HEK293T (cell line): Measurements from ENCODE around the gene KRTAP10-5.

Experiments
- ARNT ChIP-seq: fragments of 450-650 bp; IDR thresholded peaks from 2 replicates; pipeline ENCODE4 v1.6.1; 2017; ENCODE audit warnings: mild to moderate bottlenecking
- CTBP1 ChIP-seq: fragments of 450-650 bp; IDR thresholded peaks from 2 replicates; pipeline ENCODE4 v1.6.1; 2016; ENCODE audit warnings: borderline replicate concordance
- ELF4 ChIP-seq: fragments of 450-650 bp; IDR thresholded peaks from 2 replicates; pipeline ENCODE4 v1.6.1; 2017; ENCODE audit warnings: antibody characterized with exemption
- FOXA1 ChIP-seq: fragments of 450-650 bp; IDR thresholded peaks from 2 replicates; pipeline ENCODE4 v1.6.1; 2016; ENCODE audit warnings: mild to moderate bottlenecking
- FOXK2 ChIP-seq: fragments of 450-650 bp; IDR thresholded peaks from 2 replicates; pipeline ENCODE4 v1.6.1; 2016; ENCODE audit warnings: mild to moderate bottlenecking
- FOXM1 ChIP-seq: fragments of 450-650 bp; IDR thresholded peaks from 2 replicates; pipeline ENCODE4 v1.6.1; 2017; ENCODE audit warnings: mild to moderate bottlenecking, borderline replicate concordance
- HDGF ChIP-seq: fragments of 450-650 bp; IDR thresholded peaks from 2 replicates; pipeline ENCODE4 v1.6.1; 2017; ENCODE audit warnings: antibody characterized with exemption, borderline replicate concordance
- NFRKB ChIP-seq: fragments of 450-650 bp; IDR thresholded peaks from 2 replicates; pipeline ENCODE4 v1.6.1; 2016; ENCODE audit warnings: mild to moderate bottlenecking, moderate library complexity
- SP1 ChIP-seq: fragments of 450-650 bp; IDR thresholded peaks from 2 replicates; pipeline ENCODE4 v1.6.1; 2017
- SUZ12 ChIP-seq: fragments of 450-650 bp; IDR thresholded peaks from 2 replicates; pipeline ENCODE4 v1.6.1; 2016; ENCODE audit warnings: mild to moderate bottlenecking
- ZNF384 ChIP-seq: fragments of 450-650 bp; IDR thresholded peaks from 2 replicates; pipeline ENCODE4 v1.6.1; 2016
- TF ChIP-seq, protein P1 (sequence below): fragments of 450-650 bp; IDR thresholded peaks from 2 replicates; pipeline ENCODE4 v1.6.1; 2016

DNA sequence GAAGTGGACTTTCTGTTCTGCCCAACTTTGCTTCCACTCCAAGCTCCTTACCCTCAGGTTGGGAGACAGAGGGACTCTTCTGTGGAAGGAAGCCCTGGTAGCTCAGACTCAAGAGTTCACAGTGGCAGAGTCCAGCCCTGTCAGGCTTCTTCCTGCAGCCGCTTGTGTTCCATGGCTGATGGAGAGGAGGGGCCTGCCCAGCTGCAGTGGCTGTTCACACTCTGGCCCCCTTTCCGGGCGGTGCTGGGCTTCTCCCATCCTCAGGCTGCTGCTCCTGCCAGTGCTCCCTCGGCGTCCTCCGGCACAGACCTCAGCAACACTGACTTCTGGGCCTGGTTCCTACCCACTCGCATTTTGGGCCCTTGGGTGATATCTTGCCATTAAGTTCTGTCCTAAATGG lies 44.4 kb downstream of the KRTAP10-5 start:
- no peak for TF ChIP-seq ELF4
- no peak for TF ChIP-seq HDGF
- no peak for TF ChIP-seq ZNF384
- TF ChIP-seq NFRKB: no peak
- no peak for TF ChIP-seq FOXM1
- TF ChIP-seq SUZ12: no peak
- no peak for TF ChIP-seq CTBP1
- no peak for TF ChIP-seq SP1
- no peak for TF ChIP-seq ARNT
- no peak for TF ChIP-seq FOXA1
- TF ChIP-seq, protein P1, sequence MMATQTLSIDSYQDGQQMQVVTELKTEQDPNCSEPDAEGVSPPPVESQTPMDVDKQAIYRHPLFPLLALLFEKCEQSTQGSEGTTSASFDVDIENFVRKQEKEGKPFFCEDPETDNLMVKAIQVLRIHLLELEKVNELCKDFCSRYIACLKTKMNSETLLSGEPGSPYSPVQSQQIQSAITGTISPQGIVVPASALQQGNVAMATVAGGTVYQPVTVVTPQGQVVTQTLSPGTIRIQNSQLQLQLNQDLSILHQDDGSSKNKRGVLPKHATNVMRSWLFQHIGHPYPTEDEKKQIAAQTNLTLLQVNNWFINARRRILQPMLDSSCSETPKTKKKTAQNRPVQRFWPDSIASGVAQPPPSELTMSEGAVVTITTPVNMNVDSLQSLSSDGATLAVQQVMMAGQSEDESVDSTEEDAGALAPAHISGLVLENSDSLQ: no peak
- TF ChIP-seq FOXK2: no peak
